GM19238 (cell line): ENCODE results near the gene SPTBN2.
A peak's percentile ranks its signal among the peaks of the same experiment; 100 is the strongest.
"Not testable (repeated sequence)": the region's sequence is repeated elsewhere in the genome, so short reads cannot be mapped to it uniquely, and the experiment has no call there.

Experiments used
- DNase-seq: peaks from one replicate; pipeline ENCODE4 v3.0.0; 2011; ENCODE audit warnings: low spot score; ENCODE audit not compliant: insufficient read length

Gene SPTBN2

GRCh38 chr11:66641834-66642233, 87.2 kb downstream of the SPTBN2 start:
- no peak for DNase-seq

DNA sequence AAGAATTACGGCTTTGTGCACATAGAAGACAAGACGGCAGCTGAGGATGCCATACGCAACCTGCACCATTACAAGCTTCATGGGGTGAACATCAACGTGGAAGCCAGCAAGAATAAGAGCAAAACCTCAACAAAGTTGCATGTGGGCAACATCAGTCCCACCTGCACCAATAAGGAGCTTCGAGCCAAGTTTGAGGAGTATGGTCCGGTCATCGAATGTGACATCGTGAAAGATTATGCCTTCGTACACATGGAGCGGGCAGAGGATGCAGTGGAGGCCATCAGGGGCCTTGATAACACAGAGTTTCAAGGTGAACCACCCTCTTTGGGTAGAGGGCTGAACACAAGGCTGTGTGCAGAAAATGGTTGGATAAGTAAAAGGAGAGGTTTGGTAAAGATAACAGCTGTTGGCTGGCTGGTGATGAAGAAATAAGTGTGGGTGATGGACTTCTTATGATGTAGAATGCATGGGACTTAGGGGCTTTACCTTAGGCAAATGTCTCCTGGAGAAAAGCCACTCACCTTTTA, 89.1 kb downstream of the SPTBN2 start:
- not testable (repeated sequence) for DNase-seq

- no peak for DNase-seq
Measured at GRCh38 chr11:66639066-66639813, 89.8 kb downstream of the SPTBN2 start.

DNA sequence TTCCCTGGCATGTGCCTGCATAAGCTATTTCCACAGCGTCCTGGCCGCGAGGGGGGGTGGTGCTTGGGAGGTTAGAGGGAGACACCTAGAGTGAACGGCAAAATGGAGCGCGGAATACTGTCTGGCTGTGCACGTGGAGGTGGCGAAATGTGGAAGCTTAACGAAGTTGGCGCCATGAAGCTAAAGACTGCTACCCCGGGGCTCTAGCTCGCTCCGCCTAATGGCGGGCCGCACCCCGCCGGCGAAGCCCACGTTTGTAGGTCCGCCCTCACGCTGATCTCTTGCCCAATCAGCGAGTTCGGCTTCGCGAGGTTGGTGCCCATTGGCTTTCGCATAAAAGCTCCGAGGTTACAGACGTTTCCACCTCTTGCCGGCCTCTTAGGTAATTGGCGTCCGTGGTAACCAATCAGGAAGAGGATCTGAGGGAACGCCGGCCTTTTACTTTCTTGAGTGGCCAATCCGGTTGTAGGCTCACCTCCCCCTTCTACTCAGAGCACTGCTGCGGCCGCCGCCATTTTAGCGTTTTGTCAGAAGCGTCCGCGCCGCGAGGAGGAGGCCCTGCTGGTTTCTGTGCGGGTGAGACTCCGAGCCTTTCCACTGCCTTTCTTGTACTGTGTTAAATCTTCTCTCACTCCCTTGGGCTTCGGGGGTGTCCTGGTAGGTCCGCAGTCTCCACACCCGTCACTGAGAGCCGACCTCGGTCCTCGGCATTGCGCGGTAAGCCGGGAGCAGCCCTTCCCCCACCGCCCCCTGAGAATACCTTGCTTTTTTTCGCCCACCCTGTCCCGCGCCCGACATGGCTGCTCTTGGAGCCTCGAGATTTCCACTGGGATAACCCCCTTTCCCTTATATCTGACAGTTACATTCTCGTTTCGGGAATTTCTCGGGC, 90.6 kb downstream of the SPTBN2 start, which contains the start of gene RBM4:
Gene RBM4, plus strand, starts transcription at position 527 of the 889 bp plus-strand sequence. CDS start 1,009 bp downstream, outside the sequence.
- DNase-seq, result peak; percentile 96

DNA sequence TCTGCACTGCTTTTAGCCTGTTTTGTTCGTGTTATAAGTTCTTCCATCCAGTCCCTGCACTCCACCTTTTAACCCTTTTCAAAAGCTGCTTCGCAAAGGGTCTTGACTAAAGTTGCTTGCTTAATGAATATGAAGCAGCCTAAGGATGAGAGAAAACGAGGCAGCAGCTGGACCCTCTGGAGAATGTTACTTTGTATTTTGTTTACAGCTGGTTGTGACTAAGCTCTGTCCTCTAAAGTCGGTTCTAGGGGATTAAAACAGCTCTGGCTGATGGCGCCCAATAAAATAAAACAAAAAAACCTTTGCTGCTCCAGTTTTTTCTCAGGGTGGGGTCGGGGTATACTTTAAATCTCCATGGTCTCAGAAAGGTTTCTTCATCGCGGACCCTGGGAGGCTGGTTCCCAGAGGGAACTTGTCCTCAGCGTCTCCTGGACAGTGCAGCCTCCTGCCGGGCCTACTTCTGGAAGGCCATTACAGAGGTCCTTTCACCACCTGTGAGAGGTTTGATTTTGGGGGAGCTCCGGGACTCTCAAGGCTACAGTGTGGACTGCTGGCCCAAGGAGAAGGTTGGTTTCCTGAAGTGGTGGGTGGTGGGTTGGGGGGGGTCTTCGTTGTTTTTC, 91.3 kb downstream of the SPTBN2 start:
- no peak for DNase-seq

GRCh38 chr11:66636411-66636810, 92.6 kb downstream of the SPTBN2 start:
- DNase-seq, result no peak
